Measurements from ENCODE around the gene TSPY1. TPM values are rescaled to one million over a fixed set of nuclear protein-coding genes. Genes with fewer than 3 reads are reported as not detected.

The TSPY1 gene
- total and polyA plus RNA-seq, 2 donors (not counting 1 experiment from before 2014, with no cell fraction given), result not detected

Other genes with a start within 250 kb of the TSPY1 start
- gene TSPY4, start 129.5 kb upstream of the TSPY1 start, total RNA-seq, result not detected in 2 replicates
- not detected in 2 replicates for gene TSPY4, start 129.5 kb upstream of the TSPY1 start, polyA plus RNA-seq
- gene TSPY8, start 109.2 kb upstream of the TSPY1 start, total RNA-seq, result not detected in 2 replicates
- gene TSPY8, start 109.2 kb upstream of the TSPY1 start, polyA plus RNA-seq, result not detected in 2 replicates
- gene TSPY3, start 68.5 kb upstream of the TSPY1 start, total RNA-seq, result not detected in 2 replicates
- gene TSPY3, start 68.5 kb upstream of the TSPY1 start, polyA plus RNA-seq, result not detected in 2 replicates
- gene TSPY9, start 20.3 kb downstream of the TSPY1 start, total RNA-seq, result not detected in 2 replicates
- gene TSPY9, start 20.3 kb downstream of the TSPY1 start, polyA plus RNA-seq, result not detected in 2 replicates
- not detected in 2 replicates for gene TSPY10, start 60.9 kb downstream of the TSPY1 start, total RNA-seq
- gene TSPY10, start 60.9 kb downstream of the TSPY1 start, polyA plus RNA-seq, result not detected in 2 replicates